Liver (tissue), 9 donors: ENCODE measurements around the gene KAZALD1. TPM values are rescaled to one million over a fixed set of nuclear protein-coding genes. Genes with fewer than 3 reads are reported as not detected.

Experiments
- DNase-seq: peaks from one replicate; pipeline ENCODE4 v3.0.0-alpha.2; 2017; ENCODE audit warnings: low spot score
- H3K27ac ChIP-seq, 2 donors: one replicate each; pipeline ENCODE4 v1.7.0; 2013; ENCODE audit warnings: inconsistent platforms in 2 of 2, low read length in 2 of 2, control low read depth in 1 of 2, low read depth in 1 of 2, mild to moderate bottlenecking in 1 of 2
- H3K27me3 ChIP-seq, 4 donors: one replicate each; pipeline versions ENCODE4 v1.6.1 to v1.7.0; 2013; ENCODE audit warnings: low read length in 3 of 4, inconsistent platforms in 1 of 4, mild to moderate bottlenecking in 1 of 4, moderate library complexity in 1 of 4; ENCODE audit not compliant: control insufficient read depth in 4 of 4, insufficient read depth in 4 of 4
- H3K36me3 ChIP-seq, 4 donors: one replicate each; pipeline versions ENCODE4 v1.6.1 to v1.7.0; 2013; ENCODE audit warnings: low read length in 3 of 4, mild to moderate bottlenecking in 3 of 4, low read depth in 1 of 4, moderate library complexity in 1 of 4; ENCODE audit not compliant: control insufficient read depth in 4 of 4, insufficient read depth in 3 of 4
- H3K4me1 ChIP-seq, 4 donors: one replicate each; pipeline versions ENCODE4 v1.6.1 to v1.7.0; 2013; ENCODE audit warnings: low read length in 3 of 4, mild to moderate bottlenecking in 3 of 4, moderate library complexity in 1 of 4; ENCODE audit not compliant: control insufficient read depth in 4 of 4, insufficient read depth in 4 of 4
- H3K4me3 ChIP-seq, 3 donors: one replicate each; pipeline versions ENCODE4 v1.6.1 to v1.7.0; 2013; ENCODE audit warnings: low read length in 3 of 3, control low read depth in 1 of 3, low read depth in 1 of 3, mild to moderate bottlenecking in 1 of 3
- H3K9ac ChIP-seq, 2 donors: one replicate each; pipeline ENCODE4 v1.7.0; 2013; ENCODE audit warnings: low read length in 2 of 2, mild to moderate bottlenecking in 2 of 2, moderate library complexity in 2 of 2, control low read depth in 1 of 2, low read depth in 1 of 2
- H3K9me3 ChIP-seq, 4 donors: one replicate each; pipeline versions ENCODE4 v1.6.1 to v1.7.0; 2013; ENCODE audit warnings: low read length in 3 of 4; ENCODE audit not compliant: control insufficient read depth in 4 of 4
- EGR1 ChIP-seq, 2 donors: IDR thresholded peaks; 2 replicates each; pipeline ENCODE4 v1.6.1; 2016 to 2018; ENCODE audit warnings: antibody characterized with exemption in 2 of 2, low read depth in 2 of 2
- HNF4A ChIP-seq, 2 donors: conservative IDR thresholded peaks; 2 replicates each; pipeline ENCODE4 v1.6.1; 2016; ENCODE audit warnings: antibody characterized with exemption in 2 of 2, mild to moderate bottlenecking in 2 of 2
- HNF4G ChIP-seq: IDR thresholded peaks from 2 replicates; pipeline ENCODE4 v1.6.1; 2016; ENCODE audit warnings: antibody characterized with exemption
- JUND ChIP-seq, 2 donors: IDR thresholded peaks; 2 replicates each; pipeline ENCODE4 v1.6.1; 2016; ENCODE audit warnings: antibody characterized with exemption in 2 of 2
- NR2F2 ChIP-seq: IDR thresholded peaks from 2 replicates; pipeline ENCODE4 v1.6.1; 2016; ENCODE audit warnings: antibody characterized with exemption
- RAD21 ChIP-seq, 2 donors: IDR thresholded peaks; 2 replicates each; pipeline ENCODE4 v1.6.1; 2016; ENCODE audit warnings: antibody characterized with exemption in 2 of 2, mild to moderate bottlenecking in 2 of 2
- SP1 ChIP-seq: IDR thresholded peaks from 2 replicates; pipeline ENCODE4 v1.6.1; 2018; ENCODE audit warnings: antibody characterized with exemption, mild to moderate bottlenecking
- TAF1 ChIP-seq: conservative IDR thresholded peaks from 2 replicates; pipeline ENCODE4 v1.6.1; 2016; ENCODE audit warnings: antibody characterized with exemption, mild to moderate bottlenecking
- YY1 ChIP-seq: IDR thresholded peaks from 2 replicates; pipeline ENCODE4 v1.6.1; 2016; ENCODE audit warnings: antibody characterized with exemption, mild to moderate bottlenecking
- WGBS: extraction: QIAGEN DNeasy Blood & Tissue Kit; methylation state at CpG from one replicate; pipeline ENCODE4 v1.1.7; 2013; 5-methylcytosine and 5-hydroxymethylcytosine counted together
- polyA plus RNA-seq, 2 donors: library from polyadenylated mRNA; stranded (reverse) in 1 of 2; unstranded in 1 of 2; fragments of 200-250 nt in 1 of 2; fragments of >200 nt in 1 of 2; fragmentation: Nextera tagmentation in 1 of 2; extraction: Ambion mirVana in 1 of 2; gene quantifications; one replicate each; pipeline versions ENCODE4 v1.2.1 to v1.2.3, GENCODE V29; 2013 to 2015
- total RNA-seq, 2 donors: library from RNA; depleted of rRNA; stranded (reverse); fragments of >200 nt; gene quantifications; one replicate each; pipeline ENCODE4 v1.2.3, GENCODE V29; 2014
- TF ChIP-seq, protein P1 (sequence below): fragments of 150-350 bp; IDR thresholded peaks from 2 replicates; pipeline ENCODE4 v1.5.1; 2017; ENCODE audit warnings: improper control_type of control experiment, low read depth, low read length; ENCODE audit not compliant: missing input control
- TF ChIP-seq, protein P2 (sequence below): IDR thresholded peaks from 2 replicates; pipeline ENCODE4 v1.6.1; 2016; ENCODE audit warnings: antibody characterized with exemption
- TF ChIP-seq, protein P3 (sequence below): IDR thresholded peaks from 2 replicates; pipeline ENCODE4 v1.6.1; 2016; ENCODE audit warnings: antibody characterized with exemption
- TF ChIP-seq, protein P4 (sequence below): IDR thresholded peaks from 2 replicates; pipeline ENCODE4 v1.6.1; 2016; ENCODE audit warnings: antibody characterized with exemption, mild to moderate bottlenecking
- donor health status: healthy.
- donor health status: healthy.
- donor health status: healthy.
- donor health status: healthy.
- donor health status: healthy.

The KAZALD1 gene
- total and polyA plus RNA-seq, 4 donors: 0.21 to 1.2 (median 0.71) TPM

DNA sequence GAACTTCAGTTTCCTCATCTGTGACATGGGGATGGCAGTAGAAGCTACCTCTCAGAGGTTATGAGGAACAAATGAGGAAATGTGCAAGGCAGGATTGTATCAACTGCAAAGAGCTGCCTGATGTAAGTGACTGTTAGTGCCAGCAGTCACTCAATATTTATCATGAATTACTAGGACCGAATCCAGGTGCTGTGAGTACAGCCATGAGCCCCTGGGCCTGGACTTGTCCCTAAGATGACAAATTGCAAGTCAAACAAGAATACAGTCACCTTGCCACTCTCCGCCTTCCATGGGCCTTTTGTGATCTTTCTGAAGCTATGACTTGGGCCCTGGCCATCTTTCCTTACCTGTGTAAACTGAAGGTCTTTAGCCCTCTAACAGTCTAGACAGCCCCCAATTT is 41.6 kb downstream of the KAZALD1 start:
- Histone ChIP-seq H3K9me3 (no peaks in the 10 kb centered on the region), H3K36me3 (no peaks in the 10 kb centered on the region), H3K9ac (no peak overlapping the region), H3K27me3 (no peaks in the 10 kb centered on the region), H3K27ac (no peak overlapping the region), H3K4me3 (no peak overlapping the region), H3K4me1 (no peaks in the 10 kb centered on the region)
- no peak for TF ChIP-seq NR2F2
- no peak for TF ChIP-seq RAD21 (IDR thresholded peaks at IDR 0.05)
- TF ChIP-seq YY1: no peak
- no peak for TF ChIP-seq HNF4G
- TF ChIP-seq, protein P1, sequence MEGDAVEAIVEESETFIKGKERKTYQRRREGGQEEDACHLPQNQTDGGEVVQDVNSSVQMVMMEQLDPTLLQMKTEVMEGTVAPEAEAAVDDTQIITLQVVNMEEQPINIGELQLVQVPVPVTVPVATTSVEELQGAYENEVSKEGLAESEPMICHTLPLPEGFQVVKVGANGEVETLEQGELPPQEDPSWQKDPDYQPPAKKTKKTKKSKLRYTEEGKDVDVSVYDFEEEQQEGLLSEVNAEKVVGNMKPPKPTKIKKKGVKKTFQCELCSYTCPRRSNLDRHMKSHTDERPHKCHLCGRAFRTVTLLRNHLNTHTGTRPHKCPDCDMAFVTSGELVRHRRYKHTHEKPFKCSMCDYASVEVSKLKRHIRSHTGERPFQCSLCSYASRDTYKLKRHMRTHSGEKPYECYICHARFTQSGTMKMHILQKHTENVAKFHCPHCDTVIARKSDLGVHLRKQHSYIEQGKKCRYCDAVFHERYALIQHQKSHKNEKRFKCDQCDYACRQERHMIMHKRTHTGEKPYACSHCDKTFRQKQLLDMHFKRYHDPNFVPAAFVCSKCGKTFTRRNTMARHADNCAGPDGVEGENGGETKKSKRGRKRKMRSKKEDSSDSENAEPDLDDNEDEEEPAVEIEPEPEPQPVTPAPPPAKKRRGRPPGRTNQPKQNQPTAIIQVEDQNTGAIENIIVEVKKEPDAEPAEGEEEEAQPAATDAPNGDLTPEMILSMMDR: no peak
- TF ChIP-seq HNF4A (conservative IDR thresholded peaks at IDR 0.05): no peak
- no peak for TF ChIP-seq SP1
- TF ChIP-seq, protein P2, sequence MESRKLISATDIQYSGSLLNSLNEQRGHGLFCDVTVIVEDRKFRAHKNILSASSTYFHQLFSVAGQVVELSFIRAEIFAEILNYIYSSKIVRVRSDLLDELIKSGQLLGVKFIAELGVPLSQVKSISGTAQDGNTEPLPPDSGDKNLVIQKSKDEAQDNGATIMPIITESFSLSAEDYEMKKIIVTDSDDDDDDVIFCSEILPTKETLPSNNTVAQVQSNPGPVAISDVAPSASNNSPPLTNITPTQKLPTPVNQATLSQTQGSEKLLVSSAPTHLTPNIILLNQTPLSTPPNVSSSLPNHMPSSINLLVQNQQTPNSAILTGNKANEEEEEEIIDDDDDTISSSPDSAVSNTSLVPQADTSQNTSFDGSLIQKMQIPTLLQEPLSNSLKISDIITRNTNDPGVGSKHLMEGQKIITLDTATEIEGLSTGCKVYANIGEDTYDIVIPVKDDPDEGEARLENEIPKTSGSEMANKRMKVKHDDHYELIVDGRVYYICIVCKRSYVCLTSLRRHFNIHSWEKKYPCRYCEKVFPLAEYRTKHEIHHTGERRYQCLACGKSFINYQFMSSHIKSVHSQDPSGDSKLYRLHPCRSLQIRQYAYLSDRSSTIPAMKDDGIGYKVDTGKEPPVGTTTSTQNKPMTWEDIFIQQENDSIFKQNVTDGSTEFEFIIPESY: no peak
- 77% methylated on average over 2 of the region's 2 CpGs for WGBS
- no peak for DNase-seq

DNA sequence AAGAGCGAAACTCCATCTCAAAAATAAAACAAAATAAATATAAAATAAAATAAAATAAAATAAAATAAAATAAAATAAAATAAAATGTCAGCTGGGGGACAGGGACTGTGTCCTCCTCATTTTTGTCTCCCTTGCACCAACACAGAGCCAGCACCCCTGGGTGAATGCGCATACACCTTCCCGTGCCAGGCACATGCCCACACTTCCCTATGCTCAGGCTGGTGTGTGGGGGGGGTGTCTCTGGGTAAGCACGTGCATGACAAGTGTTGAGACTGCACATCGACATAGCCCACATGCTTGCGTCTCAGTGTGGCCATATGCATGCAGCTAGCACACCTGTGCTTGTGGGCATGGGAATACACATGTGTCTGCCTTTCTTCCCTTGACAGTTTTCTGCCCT is 44.6 kb downstream of the KAZALD1 start:
- TF ChIP-seq, protein P3, sequence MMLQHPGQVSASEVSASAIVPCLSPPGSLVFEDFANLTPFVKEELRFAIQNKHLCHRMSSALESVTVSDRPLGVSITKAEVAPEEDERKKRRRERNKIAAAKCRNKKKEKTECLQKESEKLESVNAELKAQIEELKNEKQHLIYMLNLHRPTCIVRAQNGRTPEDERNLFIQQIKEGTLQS: no peak
- TF ChIP-seq, protein P4, sequence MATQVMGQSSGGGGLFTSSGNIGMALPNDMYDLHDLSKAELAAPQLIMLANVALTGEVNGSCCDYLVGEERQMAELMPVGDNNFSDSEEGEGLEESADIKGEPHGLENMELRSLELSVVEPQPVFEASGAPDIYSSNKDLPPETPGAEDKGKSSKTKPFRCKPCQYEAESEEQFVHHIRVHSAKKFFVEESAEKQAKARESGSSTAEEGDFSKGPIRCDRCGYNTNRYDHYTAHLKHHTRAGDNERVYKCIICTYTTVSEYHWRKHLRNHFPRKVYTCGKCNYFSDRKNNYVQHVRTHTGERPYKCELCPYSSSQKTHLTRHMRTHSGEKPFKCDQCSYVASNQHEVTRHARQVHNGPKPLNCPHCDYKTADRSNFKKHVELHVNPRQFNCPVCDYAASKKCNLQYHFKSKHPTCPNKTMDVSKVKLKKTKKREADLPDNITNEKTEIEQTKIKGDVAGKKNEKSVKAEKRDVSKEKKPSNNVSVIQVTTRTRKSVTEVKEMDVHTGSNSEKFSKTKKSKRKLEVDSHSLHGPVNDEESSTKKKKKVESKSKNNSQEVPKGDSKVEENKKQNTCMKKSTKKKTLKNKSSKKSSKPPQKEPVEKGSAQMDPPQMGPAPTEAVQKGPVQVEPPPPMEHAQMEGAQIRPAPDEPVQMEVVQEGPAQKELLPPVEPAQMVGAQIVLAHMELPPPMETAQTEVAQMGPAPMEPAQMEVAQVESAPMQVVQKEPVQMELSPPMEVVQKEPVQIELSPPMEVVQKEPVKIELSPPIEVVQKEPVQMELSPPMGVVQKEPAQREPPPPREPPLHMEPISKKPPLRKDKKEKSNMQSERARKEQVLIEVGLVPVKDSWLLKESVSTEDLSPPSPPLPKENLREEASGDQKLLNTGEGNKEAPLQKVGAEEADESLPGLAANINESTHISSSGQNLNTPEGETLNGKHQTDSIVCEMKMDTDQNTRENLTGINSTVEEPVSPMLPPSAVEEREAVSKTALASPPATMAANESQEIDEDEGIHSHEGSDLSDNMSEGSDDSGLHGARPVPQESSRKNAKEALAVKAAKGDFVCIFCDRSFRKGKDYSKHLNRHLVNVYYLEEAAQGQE: no peak
- TF ChIP-seq TAF1 (no peak), HNF4A (conservative IDR thresholded peaks at IDR 0.05) (no peak), JUND (IDR thresholded peaks at IDR 0.05) (no peak), EGR1 (IDR thresholded peaks at IDR 0.05; ENCODE audit: low read depth in 2 of 2) (no peak), YY1 (no peak)
- TF ChIP-seq, protein P2: no peak
- DNase-seq: no peak
- no peaks in the 10 kb centered on the region for H3K27me3 ChIP-seq

More for the DNA sequence above, 44.6 kb downstream of the KAZALD1 start:
- no peak overlapping the region for H3K27ac ChIP-seq
- H3K4me3 ChIP-seq: no peak overlapping the region
- no peaks in the 10 kb centered on the region for H3K36me3 ChIP-seq
- H3K9ac ChIP-seq: no peak overlapping the region
- 82% methylated on average over 6 of the region's 6 CpGs for WGBS
- H3K4me1 ChIP-seq: no peaks in the 10 kb centered on the region
- no peaks in the 10 kb centered on the region for H3K9me3 ChIP-seq
